ENCODE results near the gene ZBTB34.

ZBTB34 gene

DNA sequence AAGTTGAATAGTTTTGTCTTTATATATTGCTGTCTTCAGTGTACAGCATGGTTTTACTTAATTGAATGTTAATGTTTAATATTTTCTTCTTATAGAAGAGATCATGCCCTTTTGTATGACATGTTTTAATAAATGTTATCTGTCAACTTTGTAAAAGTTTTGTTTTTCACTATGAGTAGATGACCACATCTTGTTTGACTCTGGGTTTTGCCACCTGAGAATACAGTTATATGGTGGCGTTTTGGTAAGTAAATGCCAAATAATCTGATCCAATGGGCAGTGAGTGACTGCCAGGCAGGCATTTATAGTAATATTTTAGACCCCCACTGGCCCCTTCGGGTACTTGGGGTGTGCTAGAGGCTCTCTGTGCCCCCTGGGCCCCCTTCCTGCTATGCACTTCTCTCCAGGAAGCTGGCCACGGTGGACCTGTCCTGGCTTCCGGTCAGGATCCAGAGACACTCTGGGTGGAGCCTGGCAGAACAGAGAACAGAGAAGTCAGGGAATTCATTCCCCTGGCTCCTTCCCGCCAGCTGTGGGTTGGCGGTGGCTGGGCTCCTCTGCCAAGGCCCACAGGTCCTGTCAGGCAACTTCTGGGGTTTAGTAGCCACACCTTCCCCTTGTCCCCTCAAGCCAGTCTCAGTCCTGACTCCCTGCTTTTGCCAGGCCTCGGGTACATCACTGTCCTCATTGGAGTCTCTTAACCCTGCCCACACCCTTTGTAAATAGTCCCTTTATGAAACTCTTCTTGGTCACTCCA is 22.2 kb upstream of the ZBTB34 start:
- H3K4me3 ChIP-seq: no peak overlapping the region
- TF ChIP-seq POLR2AphosphoS5 (IDR thresholded peaks at IDR 0.05; ENCODE audit: borderline replicate concordance, low read depth, low read length) (no peak), FOXP2 (optimal IDR thresholded peaks at IDR 0.05; ENCODE audit: control extremely low read depth, extremely low read length, insufficient read depth) (no peak), EZH2 (IDR thresholded peaks at IDR 0.05) (no peak)
- DNase-seq (ENCODE audit: low read depth, low spot score): no peak
- no peak overlapping the region for H3K27ac ChIP-seq
- H3K9me3 ChIP-seq (ENCODE audit: low read depth, low read length): no peaks in the 10 kb centered on the region
- H3K9ac ChIP-seq (ENCODE audit: insufficient read length): no peak overlapping the region
- H3K36me3 ChIP-seq (ENCODE audit: insufficient read depth, low read length): peaks cover 15% of the 10 kb centered on the region

DNA sequence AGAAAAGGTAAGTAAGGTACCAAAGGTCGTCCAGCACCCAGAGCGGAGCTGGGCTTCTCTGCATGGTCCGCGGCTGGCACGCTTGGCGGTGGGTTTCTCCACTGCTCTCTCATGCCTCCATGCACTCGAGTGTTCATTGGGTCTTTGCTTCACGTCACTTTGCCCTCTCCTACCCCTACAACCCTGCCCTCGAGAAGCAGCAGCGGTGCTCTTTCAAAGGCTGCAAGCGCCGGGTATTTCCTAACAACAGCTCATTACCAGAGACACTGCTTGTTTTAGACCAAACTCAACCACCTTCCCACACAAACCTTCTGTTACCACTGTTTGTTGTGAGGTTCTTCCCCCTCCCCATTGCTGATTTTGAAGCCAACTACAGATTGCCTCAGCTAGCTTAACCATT is 21.5 kb upstream of the ZBTB34 start:
- TF ChIP-seq FOXP2 (optimal IDR thresholded peaks at IDR 0.05; ENCODE audit: control extremely low read depth, extremely low read length, insufficient read depth) (no peak), EZH2 (IDR thresholded peaks at IDR 0.05) (no peak), POLR2AphosphoS5 (IDR thresholded peaks at IDR 0.05; ENCODE audit: borderline replicate concordance, low read depth, low read length) (no peak)
- DNase-seq (ENCODE audit: low read depth, low spot score): no peak
- Histone ChIP-seq H3K36me3 (ENCODE audit: insufficient read depth, low read length) (peaks cover 9% of the 10 kb centered on the region; the same call in 1 of the 2 replicates), H3K4me3 (no peak overlapping the region), H3K9ac (ENCODE audit: insufficient read length) (no peak overlapping the region), H3K27ac (no peak overlapping the region), H3K9me3 (ENCODE audit: low read depth, low read length) (no peaks in the 10 kb centered on the region)

GRCh38 chr9:126839301-126839700 is 21.1 kb upstream of the ZBTB34 start:
- TF ChIP-seq FOXP2 (optimal IDR thresholded peaks at IDR 0.05; ENCODE audit: control extremely low read depth, extremely low read length, insufficient read depth) (no peak), EZH2 (IDR thresholded peaks at IDR 0.05) (no peak), POLR2AphosphoS5 (IDR thresholded peaks at IDR 0.05; ENCODE audit: borderline replicate concordance, low read depth, low read length) (no peak)
- DNase-seq (ENCODE audit: low read depth, low spot score): no peak
- Histone ChIP-seq H3K9me3 (ENCODE audit: low read depth, low read length) (no peaks in the 10 kb centered on the region), H3K36me3 (ENCODE audit: insufficient read depth, low read length) (peaks cover 5% of the 10 kb centered on the region; the same call in 1 of the 2 replicates), H3K27ac (no peak overlapping the region), H3K4me3 (no peak overlapping the region), H3K9ac (ENCODE audit: insufficient read length) (no peak overlapping the region)

DNA sequence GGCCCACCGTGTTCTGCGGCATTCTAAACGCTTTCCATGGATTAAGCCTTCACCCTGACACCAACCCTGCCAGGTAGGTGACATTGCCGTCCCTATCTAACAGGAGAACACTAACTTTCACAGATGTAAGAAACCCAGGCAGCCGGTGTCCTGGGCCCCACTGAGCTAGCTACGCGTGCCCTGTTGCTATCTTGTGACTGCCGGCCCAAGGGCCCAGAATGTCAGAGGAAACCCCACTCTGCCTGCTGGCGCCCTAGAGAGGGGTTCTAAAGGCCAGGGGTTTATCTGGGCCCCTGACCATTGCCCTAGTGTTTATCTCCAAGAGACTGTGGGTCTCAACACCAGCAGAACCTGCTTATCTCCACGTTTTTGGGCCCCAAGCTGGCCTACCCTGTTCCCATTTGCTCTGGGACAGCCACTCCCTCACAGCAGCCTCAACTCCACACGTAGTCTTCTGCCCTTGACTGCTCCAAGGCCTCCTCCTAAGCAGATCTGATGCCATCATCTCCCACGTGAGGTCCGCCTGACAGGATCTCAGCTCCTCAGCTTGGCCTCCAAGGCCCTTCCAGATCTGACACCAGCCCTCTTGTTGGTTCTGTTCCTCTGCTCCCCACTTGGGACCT is 18.1 kb upstream of the ZBTB34 start:
- no peak for DNase-seq (ENCODE audit: low read depth, low spot score)
- H3K9me3 ChIP-seq (ENCODE audit: low read depth, low read length): no peaks in the 10 kb centered on the region
- no peak overlapping the region for H3K9ac ChIP-seq (ENCODE audit: insufficient read length)
- no peaks in the 10 kb centered on the region for H3K36me3 ChIP-seq (ENCODE audit: insufficient read depth, low read length)
- no peak overlapping the region for H3K27ac ChIP-seq
- H3K4me3 ChIP-seq: no peak overlapping the region
- TF ChIP-seq FOXP2 (optimal IDR thresholded peaks at IDR 0.05; ENCODE audit: control extremely low read depth, extremely low read length, insufficient read depth) (no peak), EZH2 (IDR thresholded peaks at IDR 0.05) (no peak), POLR2AphosphoS5 (IDR thresholded peaks at IDR 0.05; ENCODE audit: borderline replicate concordance, low read depth, low read length) (no peak)

- TF ChIP-seq POLR2AphosphoS5 (IDR thresholded peaks at IDR 0.05; ENCODE audit: borderline replicate concordance, low read depth, low read length) (no peak), FOXP2 (optimal IDR thresholded peaks at IDR 0.05; ENCODE audit: control extremely low read depth, extremely low read length, insufficient read depth) (no peak), EZH2 (IDR thresholded peaks at IDR 0.05) (no peak)
- DNase-seq (ENCODE audit: low read depth, low spot score): no peak
- H3K4me3 ChIP-seq: no peak overlapping the region
- no peak overlapping the region for H3K9ac ChIP-seq (ENCODE audit: insufficient read length)
- no peaks in the 10 kb centered on the region for H3K9me3 ChIP-seq (ENCODE audit: low read depth, low read length)
- H3K27ac ChIP-seq: no peak overlapping the region
- H3K36me3 ChIP-seq (ENCODE audit: insufficient read depth, low read length): no peaks in the 10 kb centered on the region
These were observed 17.3 kb upstream of the ZBTB34 start for GRCh38 chr9:126842977-126843799.

GRCh38 chr9:126844085-126844484 is 16.4 kb upstream of the ZBTB34 start:
- DNase-seq (ENCODE audit: low read depth, low spot score): no peak

DNA sequence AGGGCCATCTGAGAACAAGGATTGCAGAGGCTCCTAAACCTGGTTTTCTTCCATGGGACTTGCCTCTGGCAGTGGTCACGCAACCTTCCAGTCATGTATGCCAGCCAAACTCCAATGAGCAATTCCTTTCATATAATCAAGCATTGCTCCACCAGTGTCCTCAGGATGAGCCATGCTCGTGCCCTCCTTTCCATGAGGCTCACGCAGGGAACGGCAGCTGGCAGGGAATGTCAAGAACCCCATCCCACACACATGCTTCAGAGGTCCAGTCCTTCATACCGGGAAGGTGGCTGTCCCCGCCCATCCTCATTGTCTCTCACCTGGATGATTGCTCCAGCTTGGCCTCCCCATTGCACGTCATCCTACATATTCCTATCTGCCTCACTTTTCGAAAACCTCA is 13.4 kb upstream of the ZBTB34 start:
- no peak overlapping the region for H3K4me3 ChIP-seq

More at GRCh38 chr9:126844085-126844484, 16.4 kb upstream of the ZBTB34 start:
- no peak overlapping the region for H3K27ac ChIP-seq
- no peaks in the 10 kb centered on the region for H3K36me3 ChIP-seq (ENCODE audit: insufficient read depth, low read length)
- no peak overlapping the region for H3K9ac ChIP-seq (ENCODE audit: insufficient read length)
- no peak overlapping the region for H3K4me3 ChIP-seq
- no peak for TF ChIP-seq POLR2AphosphoS5 (IDR thresholded peaks at IDR 0.05; ENCODE audit: borderline replicate concordance, low read depth, low read length)
- TF ChIP-seq EZH2 (IDR thresholded peaks at IDR 0.05): no peak
- TF ChIP-seq FOXP2 (optimal IDR thresholded peaks at IDR 0.05; ENCODE audit: control extremely low read depth, extremely low read length, insufficient read depth): no peak
- no peaks in the 10 kb centered on the region for H3K9me3 ChIP-seq (ENCODE audit: low read depth, low read length)

More for the DNA sequence above, 13.4 kb upstream of the ZBTB34 start:
- no peaks in the 10 kb centered on the region for H3K9me3 ChIP-seq (ENCODE audit: low read depth, low read length)
- H3K36me3 ChIP-seq (ENCODE audit: insufficient read depth, low read length): no peaks in the 10 kb centered on the region
- TF ChIP-seq EZH2 (IDR thresholded peaks at IDR 0.05): no peak
- no peak for TF ChIP-seq POLR2AphosphoS5 (IDR thresholded peaks at IDR 0.05; ENCODE audit: borderline replicate concordance, low read depth, low read length)
- TF ChIP-seq FOXP2 (optimal IDR thresholded peaks at IDR 0.05; ENCODE audit: control extremely low read depth, extremely low read length, insufficient read depth): no peak
- no peak overlapping the region for H3K27ac ChIP-seq
- no peak for DNase-seq (ENCODE audit: low read depth, low spot score)
- H3K9ac ChIP-seq (ENCODE audit: insufficient read length): no peak overlapping the region

All from SK-N-MC (cell line).